ENCODE data around the gene B4GALNT2. TPM values are rescaled to one million over a fixed set of nuclear protein-coding genes. Genes with fewer than 3 reads are reported as not detected.
"Not testable (repeated sequence)": the region's sequence is repeated elsewhere in the genome, so short reads cannot be mapped to it uniquely, and the experiment has no call there.

Gene B4GALNT2, protein sequence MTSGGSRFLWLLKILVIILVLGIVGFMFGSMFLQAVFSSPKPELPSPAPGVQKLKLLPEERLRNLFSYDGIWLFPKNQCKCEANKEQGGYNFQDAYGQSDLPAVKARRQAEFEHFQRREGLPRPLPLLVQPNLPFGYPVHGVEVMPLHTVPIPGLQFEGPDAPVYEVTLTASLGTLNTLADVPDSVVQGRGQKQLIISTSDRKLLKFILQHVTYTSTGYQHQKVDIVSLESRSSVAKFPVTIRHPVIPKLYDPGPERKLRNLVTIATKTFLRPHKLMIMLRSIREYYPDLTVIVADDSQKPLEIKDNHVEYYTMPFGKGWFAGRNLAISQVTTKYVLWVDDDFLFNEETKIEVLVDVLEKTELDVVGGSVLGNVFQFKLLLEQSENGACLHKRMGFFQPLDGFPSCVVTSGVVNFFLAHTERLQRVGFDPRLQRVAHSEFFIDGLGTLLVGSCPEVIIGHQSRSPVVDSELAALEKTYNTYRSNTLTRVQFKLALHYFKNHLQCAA
- total RNA-seq, result under 1 TPM; 0.02 to 0.05 TPM

DNA sequence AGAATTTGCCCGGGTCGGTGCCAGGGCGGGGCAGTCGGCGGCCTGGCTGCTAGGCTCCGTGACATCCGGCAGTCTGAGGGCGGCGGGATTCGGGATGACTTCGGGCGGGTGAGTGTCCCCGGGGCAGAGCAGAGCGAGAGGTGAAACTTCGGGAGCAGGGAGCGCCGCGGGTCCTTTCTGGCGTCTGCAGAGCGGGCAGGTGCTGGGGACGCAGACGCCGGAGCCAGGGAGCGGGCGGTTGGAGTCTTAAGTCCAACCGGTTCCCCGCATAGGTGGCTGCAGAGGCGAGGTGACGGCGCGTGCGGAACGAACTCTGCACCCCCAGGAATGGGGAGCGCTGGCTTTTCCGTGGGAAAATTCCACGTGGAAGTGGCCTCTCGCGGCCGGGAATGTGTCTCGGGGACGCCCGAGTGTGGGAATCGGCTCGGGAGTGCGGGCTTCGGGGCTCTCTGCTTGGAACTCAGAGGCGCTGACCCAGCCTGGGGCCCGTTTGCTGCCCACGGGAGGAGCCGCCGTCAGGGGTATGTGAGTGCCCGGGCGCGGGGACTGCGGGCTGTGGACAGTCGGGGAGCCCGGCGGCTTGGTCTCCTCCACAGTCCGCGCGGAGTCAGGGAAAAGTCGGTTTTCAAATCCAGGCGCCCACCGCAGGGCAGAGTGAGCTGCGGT is at the start of gene B4GALNT2:
Gene B4GALNT2 (plus strand): TSS at position 71 of the 666 bp plus-strand sequence. CDS start 24 bp downstream, at position 95.
- peak; percentile 29 for ATAC-seq (replicated peaks)
- Mint-ChIP-seq H3K4me3 (peak within 1 kb of the TSS; percentile 59), H3K36me3 (ENCODE audit: low read depth) (no peaks in the 10 kb centered on the region), H3K27ac (no peak within 1 kb of the TSS), H3K27me3 (peaks cover 43% of the 10 kb centered on the region), H3K4me1 (no peaks in the 10 kb centered on the region), H3K9me3 (no peaks in the 10 kb centered on the region)

DNA sequence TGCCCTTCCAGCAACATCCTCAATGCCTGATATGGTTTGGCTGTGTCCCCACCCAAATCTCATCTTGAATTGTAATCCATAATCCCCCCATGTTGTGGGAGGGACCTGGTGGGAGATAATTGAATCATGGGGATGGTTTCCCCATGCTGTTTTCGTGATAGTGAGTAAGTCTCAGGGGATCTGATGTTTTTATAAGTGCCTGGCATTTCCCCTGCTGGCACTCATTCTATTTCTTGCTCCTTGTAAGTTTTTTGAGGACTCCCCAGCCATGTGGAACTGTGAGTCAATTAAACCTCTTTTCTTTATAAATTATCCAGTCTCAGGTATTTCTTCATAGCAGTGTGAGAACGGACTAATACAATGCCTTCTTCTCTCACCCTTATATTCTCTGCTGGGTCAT is 47.5 kb upstream of the B4GALNT2 start:
- not testable (repeated sequence) for H3K4me3 Mint-ChIP-seq; H3K9me3 Mint-ChIP-seq; ATAC-seq (replicated peaks); H3K27ac Mint-ChIP-seq; H3K4me1 Mint-ChIP-seq; H3K36me3 Mint-ChIP-seq (ENCODE audit: low read depth)
- H3K27me3 Mint-ChIP-seq, result peaks cover 32% of the 10 kb centered on the region

DNA sequence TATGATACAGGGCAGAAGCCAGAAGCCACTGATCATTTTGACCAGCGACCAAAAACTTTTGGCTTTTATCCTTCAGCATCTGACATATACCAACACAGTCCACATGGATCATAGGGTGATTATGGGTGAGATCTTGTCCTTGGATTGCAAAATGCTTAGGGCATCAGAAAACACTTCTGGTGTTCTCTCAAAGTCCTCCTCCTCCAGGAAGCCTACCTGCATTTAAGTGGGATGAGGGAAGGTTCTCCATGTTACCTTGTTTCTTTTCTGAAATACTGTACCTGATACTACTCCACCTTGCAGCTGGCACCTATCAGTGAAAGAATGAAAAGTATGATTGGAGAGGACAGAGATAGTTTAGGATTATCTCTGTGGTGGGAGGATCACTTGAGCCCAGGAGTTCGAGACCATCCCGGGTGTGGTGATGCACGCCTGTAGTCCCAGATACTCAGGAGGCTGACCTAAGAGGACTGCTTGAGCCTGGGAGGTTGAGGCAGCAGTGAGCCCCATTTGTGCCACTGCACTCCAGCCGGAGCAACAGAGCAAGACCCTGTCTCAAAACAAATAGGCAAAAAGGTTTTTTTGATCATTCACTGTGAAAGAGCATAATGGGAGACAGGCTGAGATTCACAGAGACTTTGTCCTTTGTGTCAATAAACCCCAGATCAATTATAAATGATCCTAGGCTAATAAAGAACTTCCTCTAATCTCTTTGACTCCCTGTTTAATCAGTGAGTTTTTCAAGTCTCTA is 46.8 kb upstream of the B4GALNT2 start:
- no peaks in the 10 kb centered on the region for H3K4me1 Mint-ChIP-seq
- no peaks in the 10 kb centered on the region for H3K9me3 Mint-ChIP-seq
- no peak overlapping the region for H3K27ac Mint-ChIP-seq
- no peak for ATAC-seq (replicated peaks)
- peaks cover 32% of the 10 kb centered on the region for H3K27me3 Mint-ChIP-seq
- no peaks in the 10 kb centered on the region for H3K36me3 Mint-ChIP-seq (ENCODE audit: low read depth)
- H3K4me3 Mint-ChIP-seq, result no peak overlapping the region

DNA sequence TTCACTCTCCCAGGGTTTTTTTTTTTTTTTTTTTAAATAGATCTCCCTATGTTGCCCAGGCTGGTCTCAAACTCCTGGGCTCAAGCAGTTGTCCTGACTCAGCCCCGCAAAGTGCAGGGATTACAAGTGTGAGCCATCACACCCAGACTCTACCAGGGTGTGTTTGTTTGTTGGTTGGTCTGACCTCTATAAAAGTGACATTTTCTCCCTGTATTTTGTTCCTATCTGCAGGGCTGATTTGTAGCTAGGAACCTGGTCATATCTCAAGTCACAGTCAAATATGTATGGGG is 46.3 kb upstream of the B4GALNT2 start:
- H3K9me3 Mint-ChIP-seq, result no peaks in the 10 kb centered on the region
- no peak overlapping the region for H3K4me3 Mint-ChIP-seq
- H3K4me1 Mint-ChIP-seq, result no peaks in the 10 kb centered on the region
- H3K27me3 Mint-ChIP-seq, result peaks cover 29% of the 10 kb centered on the region
- no peak overlapping the region for H3K27ac Mint-ChIP-seq
- no peaks in the 10 kb centered on the region for H3K36me3 Mint-ChIP-seq (ENCODE audit: low read depth)
- no peak for ATAC-seq (replicated peaks)

DNA sequence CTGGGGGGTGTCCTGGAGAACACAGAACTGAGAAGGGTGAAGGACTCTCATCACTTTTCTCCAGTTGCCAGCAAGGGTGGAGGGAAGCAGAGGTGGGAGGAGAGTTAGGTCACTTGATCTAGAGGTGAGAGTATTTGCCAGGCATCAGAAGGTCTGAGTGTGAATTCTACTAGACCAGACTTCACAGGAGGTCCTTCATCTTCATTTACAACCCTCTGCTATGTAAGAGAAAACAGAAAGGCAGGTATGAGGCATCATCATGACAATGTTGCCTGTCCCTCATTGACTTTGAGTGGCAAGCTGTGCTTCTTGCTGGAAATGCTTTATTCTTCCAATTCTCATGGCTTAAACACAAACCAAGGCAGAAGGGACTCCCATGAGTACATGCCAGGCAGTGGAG is 45.9 kb upstream of the B4GALNT2 start:
- Mint-ChIP-seq H3K9me3 (no peaks in the 10 kb centered on the region), H3K36me3 (ENCODE audit: low read depth) (no peaks in the 10 kb centered on the region), H3K27ac (no peak overlapping the region), H3K4me3 (no peak overlapping the region), H3K4me1 (no peaks in the 10 kb centered on the region), H3K27me3 (peaks cover 27% of the 10 kb centered on the region)
- no peak for ATAC-seq (replicated peaks)

DNA sequence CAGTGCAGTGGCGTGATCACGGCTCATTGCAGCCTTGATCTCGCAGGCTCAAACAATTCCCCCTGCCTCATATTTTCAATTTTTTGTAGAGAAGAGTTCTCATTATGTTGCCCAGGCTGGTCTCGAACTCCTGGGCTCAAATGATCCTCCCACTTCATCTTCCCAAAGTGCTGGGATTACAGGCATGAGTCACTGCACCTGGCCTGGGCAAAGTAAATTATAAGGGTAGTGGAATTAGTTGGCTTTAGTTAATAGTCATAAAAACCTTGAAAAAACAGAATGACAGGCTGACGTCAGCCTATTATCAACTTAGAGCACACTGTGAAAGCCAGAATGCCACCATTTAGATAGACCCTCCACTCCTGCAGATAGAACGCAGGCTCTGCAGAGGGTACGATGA is 43.5 kb upstream of the B4GALNT2 start:
- no peaks in the 10 kb centered on the region for H3K36me3 Mint-ChIP-seq (ENCODE audit: low read depth)
- no peak for ATAC-seq (replicated peaks)
- H3K27ac Mint-ChIP-seq, result no peak overlapping the region
- no peaks in the 10 kb centered on the region for H3K9me3 Mint-ChIP-seq
- H3K27me3 Mint-ChIP-seq, result peaks cover 19% of the 10 kb centered on the region
- H3K4me3 Mint-ChIP-seq, result no peak overlapping the region
- H3K4me1 Mint-ChIP-seq, result no peaks in the 10 kb centered on the region

DNA sequence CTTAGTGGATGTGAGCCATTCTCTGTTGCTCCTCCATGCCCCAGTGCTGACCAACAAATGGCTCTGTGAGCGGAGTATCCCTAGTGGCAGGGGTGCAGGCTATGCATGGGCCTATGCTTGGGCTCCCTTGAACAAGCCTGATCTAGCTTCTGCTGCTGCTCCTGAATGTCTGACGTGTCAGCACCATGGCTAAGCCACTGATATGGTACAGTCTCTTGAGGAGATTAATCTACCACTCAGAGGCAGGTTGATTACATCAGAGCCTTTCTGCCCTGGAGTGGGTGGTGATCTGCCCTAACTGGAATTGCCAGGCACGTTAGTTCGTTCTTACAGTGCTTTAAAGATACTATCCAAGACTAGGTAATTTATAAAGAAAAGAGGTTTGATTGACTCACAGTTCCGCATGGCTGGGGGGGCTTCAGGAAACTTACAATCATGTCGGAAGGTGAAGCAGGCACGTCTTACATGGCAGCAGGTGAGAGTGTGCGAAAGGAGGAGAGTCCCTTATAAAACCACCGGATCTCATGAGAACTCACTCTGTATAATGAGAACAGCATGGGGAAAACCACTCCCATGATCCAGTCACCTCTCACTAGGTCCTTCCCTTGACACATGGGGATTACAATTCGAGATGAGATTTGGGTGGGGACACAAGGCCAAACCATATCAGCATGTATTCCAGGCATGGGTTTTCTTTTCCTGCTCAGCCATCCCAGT is 41.5 kb upstream of the B4GALNT2 start:
- Mint-ChIP-seq H3K27me3 (peaks cover 16% of the 10 kb centered on the region), H3K4me1 (no peaks in the 10 kb centered on the region), H3K4me3 (no peak overlapping the region), H3K9me3 (no peaks in the 10 kb centered on the region), H3K27ac (no peak overlapping the region), H3K36me3 (ENCODE audit: low read depth) (no peaks in the 10 kb centered on the region)
- ATAC-seq (replicated peaks), result no peak

DNA sequence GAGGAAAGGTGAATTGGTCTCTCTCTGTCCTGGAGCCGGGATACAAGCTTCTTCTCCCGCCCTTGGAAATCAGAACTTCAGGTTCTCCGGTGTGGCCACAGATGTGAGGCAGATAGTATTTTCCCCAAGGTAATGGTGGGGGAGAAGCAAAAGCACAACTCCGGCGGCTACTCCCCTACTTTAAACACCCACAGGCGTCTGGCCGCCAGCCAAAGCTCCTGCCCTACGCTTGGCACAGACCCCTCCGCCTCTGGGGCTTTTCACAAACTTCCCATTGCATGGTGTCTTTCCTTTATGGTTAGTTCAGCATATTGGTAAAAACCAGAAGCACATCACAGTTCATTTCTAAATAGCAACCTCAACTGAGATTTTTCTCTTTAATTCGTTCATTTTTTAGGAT is 39.4 kb upstream of the B4GALNT2 start:
- H3K27me3 Mint-ChIP-seq, result peaks cover 8% of the 10 kb centered on the region
- no peak overlapping the region for H3K4me3 Mint-ChIP-seq
- H3K36me3 Mint-ChIP-seq (ENCODE audit: low read depth), result no peaks in the 10 kb centered on the region
- H3K27ac Mint-ChIP-seq, result no peak overlapping the region
- no peaks in the 10 kb centered on the region for H3K4me1 Mint-ChIP-seq
- H3K9me3 Mint-ChIP-seq, result no peaks in the 10 kb centered on the region
- no peak for ATAC-seq (replicated peaks)

DNA sequence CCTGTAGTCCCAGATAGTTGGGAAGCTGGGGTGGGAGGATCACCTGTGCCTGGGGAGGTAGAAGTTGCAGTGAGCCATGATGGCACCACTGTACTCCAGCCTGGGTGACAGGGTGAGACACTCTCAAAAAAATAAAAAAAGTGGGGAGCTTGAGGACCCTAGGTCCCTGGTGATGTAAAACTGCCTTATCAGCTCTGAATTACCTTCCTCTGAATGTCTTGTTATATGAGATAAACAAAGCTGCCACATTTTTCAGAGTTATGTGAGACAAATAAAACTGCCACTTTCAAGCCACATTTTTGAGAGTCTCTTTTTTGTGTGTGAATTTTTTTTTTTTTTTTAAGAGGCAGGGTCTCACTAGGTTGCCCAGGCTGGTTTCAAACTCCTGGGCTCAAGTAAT is 32.0 kb upstream of the B4GALNT2 start:
- no peak overlapping the region for H3K4me3 Mint-ChIP-seq
- no peak for ATAC-seq (replicated peaks)
- no peaks in the 10 kb centered on the region for H3K36me3 Mint-ChIP-seq (ENCODE audit: low read depth)
- H3K4me1 Mint-ChIP-seq, result no peaks in the 10 kb centered on the region
- no peak overlapping the region for H3K27ac Mint-ChIP-seq
- peaks cover 3% of the 10 kb centered on the region for H3K27me3 Mint-ChIP-seq
- H3K9me3 Mint-ChIP-seq, result no peaks in the 10 kb centered on the region

DNA sequence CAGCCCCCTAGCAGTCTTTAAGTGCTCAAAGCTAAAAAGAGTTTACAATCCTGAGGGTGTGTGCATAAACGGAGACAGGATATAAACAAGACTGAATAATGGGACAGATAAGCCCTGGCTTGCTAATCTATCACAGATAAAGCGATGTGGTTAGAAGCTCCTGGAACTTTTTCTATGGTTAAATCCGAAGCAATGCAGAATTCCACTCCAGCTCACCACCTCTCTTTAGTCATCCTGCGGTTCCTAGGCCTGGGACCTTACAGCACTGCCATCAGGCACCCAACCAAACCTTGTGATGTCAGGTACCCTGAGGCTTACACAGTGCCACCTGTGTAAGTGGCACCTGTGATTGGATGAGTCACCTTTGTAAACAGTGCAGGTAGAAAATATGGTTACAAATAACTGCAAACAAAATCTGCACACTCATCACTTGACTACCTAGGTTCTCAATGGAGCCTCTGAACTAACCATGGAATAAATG is 31.5 kb upstream of the B4GALNT2 start:
- Mint-ChIP-seq H3K4me1 (no peaks in the 10 kb centered on the region), H3K9me3 (no peaks in the 10 kb centered on the region), H3K36me3 (ENCODE audit: low read depth) (no peaks in the 10 kb centered on the region), H3K27me3 (peaks cover 3% of the 10 kb centered on the region), H3K27ac (no peak overlapping the region), H3K4me3 (no peak overlapping the region)
- no peak for ATAC-seq (replicated peaks)

DNA sequence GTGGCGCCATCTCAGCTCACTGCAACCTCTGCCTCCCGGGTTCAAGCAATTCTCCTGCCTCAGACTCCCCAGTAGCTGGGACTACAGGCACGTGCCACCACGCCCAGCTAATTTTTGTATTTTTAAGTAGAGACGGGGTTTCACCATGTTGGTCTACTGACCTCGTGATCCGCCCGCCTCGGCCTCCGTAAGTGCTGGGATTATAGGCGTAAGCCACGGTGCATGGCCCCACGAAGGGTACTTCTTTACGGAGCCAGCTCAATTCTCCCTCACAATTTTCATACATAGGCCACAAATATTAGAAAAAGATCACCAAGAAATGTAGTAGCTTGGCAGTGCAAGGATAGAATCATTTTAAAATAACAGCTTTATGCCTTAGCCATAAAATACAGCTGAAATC is 29.2 kb upstream of the B4GALNT2 start:
- H3K4me1 Mint-ChIP-seq; H3K36me3 Mint-ChIP-seq (ENCODE audit: low read depth); ATAC-seq (replicated peaks); H3K9me3 Mint-ChIP-seq; H3K4me3 Mint-ChIP-seq; H3K27ac Mint-ChIP-seq; H3K27me3 Mint-ChIP-seq: not testable (repeated sequence)

DNA sequence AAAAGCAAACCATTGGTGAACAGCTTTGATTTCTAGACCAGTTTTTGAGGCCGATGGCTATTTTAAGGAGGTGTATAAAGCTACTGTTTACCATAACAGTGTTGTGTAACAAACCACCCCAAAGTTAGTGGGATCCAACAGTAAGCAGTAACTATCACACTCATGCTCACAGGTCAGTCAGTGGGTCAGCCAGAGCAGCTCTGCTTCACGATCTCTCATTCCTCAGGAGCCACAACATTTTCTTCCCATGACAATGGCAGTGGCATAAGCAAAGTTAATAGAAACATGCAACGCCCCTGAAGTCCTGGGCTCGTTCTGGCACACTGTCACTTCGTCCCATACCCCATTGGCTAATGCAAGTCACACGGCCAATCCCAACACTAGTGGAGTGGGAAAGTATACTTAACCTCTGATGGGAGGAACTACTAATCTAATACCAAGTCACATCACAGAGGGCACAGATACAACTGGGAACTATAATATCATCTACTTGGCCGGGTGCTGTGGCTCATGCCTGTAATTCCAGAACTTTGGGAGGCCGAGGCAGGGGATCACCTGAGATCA is 28.0 kb upstream of the B4GALNT2 start:
- no peak overlapping the region for H3K27ac Mint-ChIP-seq
- no peaks in the 10 kb centered on the region for H3K36me3 Mint-ChIP-seq (ENCODE audit: low read depth)
- H3K4me1 Mint-ChIP-seq, result no peaks in the 10 kb centered on the region
- peaks cover 3% of the 10 kb centered on the region for H3K27me3 Mint-ChIP-seq
- no peak overlapping the region for H3K4me3 Mint-ChIP-seq
- no peak for ATAC-seq (replicated peaks)
- no peaks in the 10 kb centered on the region for H3K9me3 Mint-ChIP-seq

DNA sequence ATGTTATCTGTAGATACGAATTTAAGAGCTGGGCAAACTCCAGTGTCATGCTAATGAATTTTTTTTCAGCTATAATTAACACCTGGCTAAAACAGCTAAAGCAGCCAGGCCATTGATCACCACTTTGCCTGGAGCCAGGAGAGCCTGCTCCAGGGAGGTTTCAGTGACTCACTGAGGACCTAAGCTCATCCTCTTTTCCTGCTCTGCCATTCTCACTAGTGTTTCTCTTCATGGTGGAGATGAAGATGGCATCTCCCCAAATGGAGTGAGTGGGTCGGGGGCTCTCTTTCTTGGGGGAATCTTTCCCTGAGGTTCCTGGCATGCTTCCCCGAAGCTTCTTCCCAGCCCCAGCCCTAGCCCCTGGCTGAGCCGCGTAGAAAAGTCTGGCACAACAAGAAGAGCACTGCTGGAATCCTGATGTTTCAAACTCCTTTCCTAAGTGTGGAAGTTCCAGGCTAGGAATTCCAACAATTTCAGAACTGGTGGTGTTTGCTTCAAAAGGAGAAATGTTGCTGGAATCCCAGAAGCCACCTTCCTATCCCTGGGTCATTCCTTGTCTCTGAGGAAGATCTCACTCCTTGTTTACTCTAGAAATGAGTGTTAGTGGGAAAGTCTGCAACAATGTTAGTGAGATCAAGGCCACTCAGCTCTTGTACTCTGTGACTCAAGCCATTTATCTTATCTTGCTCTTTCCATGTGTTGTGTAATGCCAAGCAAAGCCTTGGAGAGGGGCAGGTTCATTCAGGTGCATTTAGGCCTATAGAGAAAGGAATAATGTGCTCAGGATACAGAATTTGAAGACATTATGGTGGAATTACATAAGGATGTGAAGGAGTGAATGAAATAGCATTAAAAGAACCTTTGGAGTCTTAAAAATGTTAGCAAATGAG is 26.0 kb upstream of the B4GALNT2 start:
- ATAC-seq (replicated peaks), result no peak
- Mint-ChIP-seq H3K27ac (no peak overlapping the region), H3K9me3 (no peaks in the 10 kb centered on the region), H3K36me3 (ENCODE audit: low read depth) (no peaks in the 10 kb centered on the region), H3K27me3 (peaks cover 3% of the 10 kb centered on the region), H3K4me3 (no peak overlapping the region), H3K4me1 (no peaks in the 10 kb centered on the region)

Measured in activated T-helper 17 cell treated with anti-CD3 and anti-CD28 coated beads, Interleukin-2, amount 50 U/mL, for 72 hours (primary cell).